Keratinocyte (primary cell): Measurements from ENCODE around the gene ZNF506. TPM values are rescaled to one million over a fixed set of nuclear protein-coding genes. Genes with fewer than 3 reads are reported as not detected.

Experiments
- DNase-seq: peaks from one replicate; pipeline ENCODE4 v3.0.0-alpha.2; 2011; ENCODE audit warnings: low read depth, missing footprints, low spot score
- FAIRE-seq: peaks from 2 replicates; lab custom pipeline; 2011; peaks lifted over from hg19 to GRCh38; lab: Jason Lieb, UNC
- H2AFZ ChIP-seq: 2 replicates; pipeline ENCODE4 v1.6.0; 2012; ENCODE audit warnings: low read length, control low read depth, inconsistent platforms; ENCODE audit not compliant: control insufficient read depth
- H3K27ac ChIP-seq: 2 replicates; pipeline ENCODE4 v1.5.1; 2011; ENCODE audit warnings: low read length; ENCODE audit not compliant: control insufficient read depth, insufficient read depth
- H3K27me3 ChIP-seq: 3 replicates; pipeline ENCODE4 v1.6.0; 2011; ENCODE audit warnings: low read length; ENCODE audit not compliant: control insufficient read depth, insufficient read depth; ENCODE audit errors: extremely low read depth
- H3K36me3 ChIP-seq, 2 experiments: 2 replicates in 1 of 2; 3 replicates in 1 of 2; pipeline ENCODE4 v1.5.1; 2011; ENCODE audit warnings: low read length in 2 of 2, mild to moderate bottlenecking in 1 of 2; ENCODE audit not compliant: control insufficient read depth in 2 of 2, insufficient read depth in 2 of 2; ENCODE audit errors: extremely low read depth in 1 of 2
- H3K4me1 ChIP-seq: 3 replicates; pipeline ENCODE4 v1.5.1; 2011; ENCODE audit warnings: low read length; ENCODE audit not compliant: control insufficient read depth, insufficient read depth; ENCODE audit errors: extremely low read depth
- H3K4me2 ChIP-seq: 3 replicates; pipeline ENCODE4 v1.6.0; 2011; ENCODE audit warnings: low read depth, low read length; ENCODE audit not compliant: control insufficient read depth, insufficient read depth; ENCODE audit errors: extremely low read depth
- H3K4me3 ChIP-seq, 3 experiments: fragments of 200-600 bp in 1 of 3; sonication (generic) in 1 of 3; 2 replicates in 2 of 3; 3 replicates in 1 of 3; pipeline ENCODE4 v1.5.1; 2011 to 2016; ENCODE audit warnings: low read length in 3 of 3, mild to moderate bottlenecking in 3 of 3, control low read depth in 2 of 3, inconsistent platforms in 1 of 3, low read depth in 1 of 3, mixed read lengths in 1 of 3, mixed run types in 1 of 3, moderate library complexity in 1 of 3; ENCODE audit not compliant: control insufficient read depth in 2 of 3, insufficient read depth in 2 of 3; ENCODE audit errors: extremely low read depth in 1 of 3
- H3K79me2 ChIP-seq: 2 replicates; pipeline ENCODE4 v1.6.0; 2012; ENCODE audit warnings: low read length; ENCODE audit not compliant: control insufficient read depth, insufficient read depth
- H3K9ac ChIP-seq: 3 replicates; pipeline ENCODE4 v1.6.0; 2011; ENCODE audit warnings: low read length; ENCODE audit not compliant: control insufficient read depth, insufficient read depth; ENCODE audit errors: extremely low read depth
- H3K9me1 ChIP-seq: 3 replicates; pipeline ENCODE4 v1.6.0; 2011; ENCODE audit warnings: low read length; ENCODE audit not compliant: control insufficient read depth, insufficient read depth; ENCODE audit errors: extremely low read depth
- H3K9me3 ChIP-seq: 2 replicates; pipeline ENCODE4 v1.5.1; 2012; ENCODE audit warnings: low read depth, low read length; ENCODE audit not compliant: control insufficient read depth
- H4K20me1 ChIP-seq: 3 replicates; pipeline ENCODE4 v1.6.0; 2011; ENCODE audit warnings: low read length; ENCODE audit not compliant: control insufficient read depth, insufficient read depth; ENCODE audit errors: extremely low read depth
- CTCF ChIP-seq, 3 experiments: IDR thresholded peaks in 1 of 3; conservative IDR thresholded peaks in 1 of 3; optimal IDR thresholded peaks in 1 of 3; 2 replicates in 2 of 3; 3 replicates in 1 of 3; pipeline versions ENCODE3 to v1.5.1; 2011; ENCODE audit warnings: low read length in 3 of 3, mild to moderate bottlenecking in 3 of 3, moderate library complexity in 2 of 3, control low read depth in 1 of 3, inconsistent platforms in 1 of 3; ENCODE audit not compliant: insufficient read depth in 2 of 3; ENCODE audit errors: extremely low read depth in 1 of 3
- EZH2 ChIP-seq: IDR thresholded peaks from one replicate; pipeline ENCODE4 v1.6.1; 2012; ENCODE audit warnings: inconsistent platforms, mild to moderate bottlenecking, low read length, moderate library complexity
- dilution Hi-C: fragments of 300-500 bp; cut with MboI; formaldehyde crosslinking; loops from one replicate; pipeline ENCODE4 v1.7.0; 2020; ENCODE audit warnings: low sequenced_read_pairs; ENCODE audit not compliant: extremely low pct_ligation_motif_present
- polyA plus RNA-seq, 5 experiments: library from polyadenylated mRNA; depleted of rRNA in 3 of 5; stranded (reverse) in 3 of 5; stranded (forward) in 1 of 5; unstranded in 1 of 5; fragments of >200 nt; gene quantifications; 1 replicate in 1 of 5; 2 replicates in 3 of 5; 3 replicates in 1 of 5; pipeline versions ENCODE4 v1.2.1 to v1.2.3, GENCODE V29; 2011 to 2012; ENCODE audit warnings: missing spikeins in 2 of 5, low read depth in 1 of 5, low replicate concordance in 1 of 5

ZNF506 gene
- polyA plus RNA-seq, 1 donor (not counting 4 experiments of a cell fraction or from before 2014, with no cell fraction given): 9.7 TPM

GRCh38 chr19:19751846-19752245, 69.7 kb downstream of the ZNF506 start:
- no peak overlapping the region for H3K9ac ChIP-seq
- dilution Hi-C loops: no loop called here
- DNase-seq (no peak), FAIRE-seq (no peak)
- H3K36me3 ChIP-seq: no peaks in the 10 kb centered on the region
- H3K79me2 ChIP-seq: no peaks in the 10 kb centered on the region
- no peak overlapping the region for H3K4me3 ChIP-seq
- no peaks in the 10 kb centered on the region for H3K4me1 ChIP-seq
- peaks cover 28% of the 10 kb centered on the region for H3K9me3 ChIP-seq
- no peak overlapping the region for H3K27ac ChIP-seq
- no peaks in the 10 kb centered on the region for H3K27me3 ChIP-seq
- no peaks in the 10 kb centered on the region for H3K9me1 ChIP-seq
- H4K20me1 ChIP-seq: no peaks in the 10 kb centered on the region
- no peak for TF ChIP-seq EZH2
- no peak for TF ChIP-seq CTCF (optimal IDR thresholded peaks at IDR 0.05 in 1 of 3, IDR thresholded peaks at IDR 0.05 in 1 of 3, conservative IDR thresholded peaks at IDR 0.05 in 1 of 3; ENCODE audit: extremely low read depth in 1 of 3, insufficient read depth in 2 of 3, low read length in 3 of 3)
- no peak overlapping the region for H2AFZ ChIP-seq
- no peak overlapping the region for H3K4me2 ChIP-seq

- dilution Hi-C loops: no loop called here
- Histone ChIP-seq H3K27me3 (no peaks in the 10 kb centered on the region), H2AFZ (no peak overlapping the region), H3K79me2 (no peaks in the 10 kb centered on the region), H3K4me1 (no peaks in the 10 kb centered on the region), H3K4me3 (no peak overlapping the region), H3K9ac (no peak overlapping the region), H3K36me3 (no peaks in the 10 kb centered on the region), H3K4me2 (no peak overlapping the region), H3K9me3 (peaks cover 28% of the 10 kb centered on the region), H4K20me1 (no peaks in the 10 kb centered on the region), H3K27ac (no peak overlapping the region), H3K9me1 (no peaks in the 10 kb centered on the region)
- TF ChIP-seq EZH2: no peak
- TF ChIP-seq CTCF (optimal IDR thresholded peaks at IDR 0.05 in 1 of 3, IDR thresholded peaks at IDR 0.05 in 1 of 3, conservative IDR thresholded peaks at IDR 0.05 in 1 of 3; ENCODE audit: extremely low read depth in 1 of 3, insufficient read depth in 2 of 3, low read length in 3 of 3): no peak
- no peak for FAIRE-seq
- no peak for DNase-seq
Observed at GRCh38 chr19:19750842-19751790, 70.4 kb downstream of the ZNF506 start.
